SK-N-SH treated with all-trans-retinoic acid at 6 μM for 48 hours (cell line): Measurements from ENCODE around the gene KHK.

Experiments used
- ATAC-seq: fragments of 200-7000 bp; cut with Tn5 transposase; 3 replicates; pipeline ENCODE4 v1.9.1; 2020; ENCODE audit warnings: mild to moderate bottlenecking, moderate library complexity
- ARNTL ChIP-seq: fragments of 450-650 bp; formaldehyde crosslinking; IDR thresholded peaks from 2 replicates; pipeline ENCODE4 v1.5.0; 2020; ENCODE audit warnings: low read depth, mild to moderate bottlenecking, moderate library complexity, borderline replicate concordance
- BACH2 ChIP-seq: fragments of 250-450 bp; sonication (Bioruptor Pico); IDR thresholded peaks from 2 replicates; pipeline ENCODE4 v1.9.0; 2021; ENCODE audit warnings: mild to moderate bottlenecking, borderline replicate concordance
- GLIS3 ChIP-seq: fragments of 250-450 bp; sonication (Bioruptor Pico); IDR thresholded peaks from 2 replicates; pipeline ENCODE4 v1.5.0; 2020; ENCODE audit warnings: mild to moderate bottlenecking, moderate library complexity
- RARB ChIP-seq: fragments of 250-450 bp; sonication (Bioruptor Pico); IDR thresholded peaks from 2 replicates; pipeline ENCODE4 v1.8.0; 2021; ENCODE audit warnings: mild to moderate bottlenecking, moderate library complexity
- SNAI2 ChIP-seq: fragments of 250-450 bp; sonication (Bioruptor Pico); IDR thresholded peaks from 2 replicates; pipeline ENCODE4 v1.5.0; 2020; ENCODE audit warnings: mild to moderate bottlenecking, moderate library complexity
- ZFP3 ChIP-seq: fragments of 250-450 bp; sonication (Bioruptor Pico); IDR thresholded peaks from 2 replicates; pipeline ENCODE4 v1.5.0; 2020; ENCODE audit warnings: mild to moderate bottlenecking, moderate library complexity
- ZNF70 ChIP-seq: fragments of 450-650 bp; formaldehyde crosslinking; IDR thresholded peaks from 2 replicates; pipeline ENCODE4 v1.5.0; 2020; ENCODE audit warnings: mild to moderate bottlenecking, moderate library complexity
- TF ChIP-seq, protein P1 (sequence below): fragments of 250-450 bp; sonication (Bioruptor Pico); IDR thresholded peaks from 2 replicates; pipeline ENCODE4 v1.5.0; 2020; ENCODE audit warnings: mild to moderate bottlenecking, moderate library complexity
- TF ChIP-seq, protein P2 (sequence below): fragments of 250-450 bp; sonication (Bioruptor Pico); IDR thresholded peaks from 2 replicates; pipeline ENCODE4 v1.8.0; 2020; ENCODE audit warnings: mild to moderate bottlenecking, moderate library complexity, borderline replicate concordance
- TF ChIP-seq, protein P3 (sequence below): fragments of 250-450 bp; sonication (Bioruptor Pico); IDR thresholded peaks from 2 replicates; pipeline ENCODE4 v1.8.0; 2021; ENCODE audit warnings: low read depth, mild to moderate bottlenecking, moderate library complexity, borderline replicate concordance
- TF ChIP-seq, protein P4 (sequence below): fragments of 250-450 bp; sonication (Bioruptor Pico); IDR thresholded peaks from 2 replicates; pipeline ENCODE4 v1.5.1; 2021; ENCODE audit warnings: mild to moderate bottlenecking, moderate library complexity
- TF ChIP-seq, protein P5 (sequence below): fragments of 250-450 bp; sonication (Bioruptor Pico); IDR thresholded peaks from 2 replicates; pipeline ENCODE4 v1.5.1; 2020; ENCODE audit warnings: low read depth, mild to moderate bottlenecking, moderate library complexity

Gene KHK

DNA sequence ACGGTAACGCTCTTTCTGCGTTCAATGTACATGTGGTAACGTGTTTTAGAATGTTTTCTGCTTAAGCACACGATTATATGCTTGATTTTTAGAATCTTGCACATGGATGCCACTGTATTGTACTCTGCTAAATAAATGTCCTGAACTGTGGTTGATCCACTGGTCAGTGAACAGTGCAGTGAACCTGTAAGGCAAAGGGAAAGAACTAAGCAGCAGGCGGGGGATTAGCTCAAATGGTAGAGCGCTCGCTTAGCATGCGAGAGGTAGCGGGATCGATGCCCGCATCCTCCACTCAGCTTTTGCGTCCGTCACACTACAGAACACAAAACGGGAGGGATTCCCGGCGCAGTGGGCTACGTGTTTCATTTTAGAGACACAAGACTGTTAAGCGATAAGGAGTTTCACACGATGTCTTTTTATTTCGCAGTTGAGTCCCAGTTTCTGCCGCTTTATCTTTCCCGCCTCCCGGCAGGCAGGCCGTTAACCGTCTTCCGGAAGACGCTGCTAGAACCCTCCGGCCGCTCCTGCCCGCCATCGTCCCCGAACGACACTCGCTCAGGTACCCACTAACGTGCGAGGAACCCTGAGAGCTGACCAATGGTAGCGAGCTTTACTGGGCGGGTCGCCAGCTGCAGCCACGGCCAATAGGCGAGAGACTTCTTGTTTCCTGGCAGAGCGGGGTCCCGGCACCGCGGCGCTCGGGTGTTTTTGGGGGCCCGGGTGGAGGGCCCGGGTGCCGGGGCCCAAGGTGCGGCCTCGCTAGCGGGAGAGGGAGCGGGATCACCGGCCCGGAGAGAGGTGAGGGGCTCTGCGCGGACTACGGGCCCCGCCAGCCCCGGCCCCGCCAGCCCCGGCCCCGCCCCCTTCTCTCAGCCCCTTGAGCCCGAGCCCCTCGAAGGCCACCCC is 35.3 kb upstream of the KHK start, which contains the start of gene AGBL5 (continued):
- TF ChIP-seq, protein P1, sequence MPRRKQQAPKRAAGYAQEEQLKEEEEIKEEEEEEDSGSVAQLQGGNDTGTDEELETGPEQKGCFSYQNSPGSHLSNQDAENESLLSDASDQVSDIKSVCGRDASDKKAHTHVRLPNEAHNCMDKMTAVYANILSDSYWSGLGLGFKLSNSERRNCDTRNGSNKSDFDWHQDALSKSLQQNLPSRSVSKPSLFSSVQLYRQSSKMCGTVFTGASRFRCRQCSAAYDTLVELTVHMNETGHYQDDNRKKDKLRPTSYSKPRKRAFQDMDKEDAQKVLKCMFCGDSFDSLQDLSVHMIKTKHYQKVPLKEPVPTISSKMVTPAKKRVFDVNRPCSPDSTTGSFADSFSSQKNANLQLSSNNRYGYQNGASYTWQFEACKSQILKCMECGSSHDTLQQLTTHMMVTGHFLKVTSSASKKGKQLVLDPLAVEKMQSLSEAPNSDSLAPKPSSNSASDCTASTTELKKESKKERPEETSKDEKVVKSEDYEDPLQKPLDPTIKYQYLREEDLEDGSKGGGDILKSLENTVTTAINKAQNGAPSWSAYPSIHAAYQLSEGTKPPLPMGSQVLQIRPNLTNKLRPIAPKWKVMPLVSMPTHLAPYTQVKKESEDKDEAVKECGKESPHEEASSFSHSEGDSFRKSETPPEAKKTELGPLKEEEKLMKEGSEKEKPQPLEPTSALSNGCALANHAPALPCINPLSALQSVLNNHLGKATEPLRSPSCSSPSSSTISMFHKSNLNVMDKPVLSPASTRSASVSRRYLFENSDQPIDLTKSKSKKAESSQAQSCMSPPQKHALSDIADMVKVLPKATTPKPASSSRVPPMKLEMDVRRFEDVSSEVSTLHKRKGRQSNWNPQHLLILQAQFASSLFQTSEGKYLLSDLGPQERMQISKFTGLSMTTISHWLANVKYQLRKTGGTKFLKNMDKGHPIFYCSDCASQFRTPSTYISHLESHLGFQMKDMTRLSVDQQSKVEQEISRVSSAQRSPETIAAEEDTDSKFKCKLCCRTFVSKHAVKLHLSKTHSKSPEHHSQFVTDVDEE (CRISPR knock-in tag) = 0 out of 2 replicates have a peak, but pooled peaks have one; percentile 77
- TF ChIP-seq, protein P2, sequence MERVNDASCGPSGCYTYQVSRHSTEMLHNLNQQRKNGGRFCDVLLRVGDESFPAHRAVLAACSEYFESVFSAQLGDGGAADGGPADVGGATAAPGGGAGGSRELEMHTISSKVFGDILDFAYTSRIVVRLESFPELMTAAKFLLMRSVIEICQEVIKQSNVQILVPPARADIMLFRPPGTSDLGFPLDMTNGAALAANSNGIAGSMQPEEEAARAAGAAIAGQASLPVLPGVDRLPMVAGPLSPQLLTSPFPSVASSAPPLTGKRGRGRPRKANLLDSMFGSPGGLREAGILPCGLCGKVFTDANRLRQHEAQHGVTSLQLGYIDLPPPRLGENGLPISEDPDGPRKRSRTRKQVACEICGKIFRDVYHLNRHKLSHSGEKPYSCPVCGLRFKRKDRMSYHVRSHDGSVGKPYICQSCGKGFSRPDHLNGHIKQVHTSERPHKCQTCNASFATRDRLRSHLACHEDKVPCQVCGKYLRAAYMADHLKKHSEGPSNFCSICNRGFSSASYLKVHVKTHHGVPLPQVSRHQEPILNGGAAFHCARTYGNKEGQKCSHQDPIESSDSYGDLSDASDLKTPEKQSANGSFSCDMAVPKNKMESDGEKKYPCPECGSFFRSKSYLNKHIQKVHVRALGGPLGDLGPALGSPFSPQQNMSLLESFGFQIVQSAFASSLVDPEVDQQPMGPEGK (CRISPR knock-in tag) = peak; percentile 91; the same call in 1 of the 2 replicates
- TF ChIP-seq, all 23 proteins: peak for 10

DNA sequence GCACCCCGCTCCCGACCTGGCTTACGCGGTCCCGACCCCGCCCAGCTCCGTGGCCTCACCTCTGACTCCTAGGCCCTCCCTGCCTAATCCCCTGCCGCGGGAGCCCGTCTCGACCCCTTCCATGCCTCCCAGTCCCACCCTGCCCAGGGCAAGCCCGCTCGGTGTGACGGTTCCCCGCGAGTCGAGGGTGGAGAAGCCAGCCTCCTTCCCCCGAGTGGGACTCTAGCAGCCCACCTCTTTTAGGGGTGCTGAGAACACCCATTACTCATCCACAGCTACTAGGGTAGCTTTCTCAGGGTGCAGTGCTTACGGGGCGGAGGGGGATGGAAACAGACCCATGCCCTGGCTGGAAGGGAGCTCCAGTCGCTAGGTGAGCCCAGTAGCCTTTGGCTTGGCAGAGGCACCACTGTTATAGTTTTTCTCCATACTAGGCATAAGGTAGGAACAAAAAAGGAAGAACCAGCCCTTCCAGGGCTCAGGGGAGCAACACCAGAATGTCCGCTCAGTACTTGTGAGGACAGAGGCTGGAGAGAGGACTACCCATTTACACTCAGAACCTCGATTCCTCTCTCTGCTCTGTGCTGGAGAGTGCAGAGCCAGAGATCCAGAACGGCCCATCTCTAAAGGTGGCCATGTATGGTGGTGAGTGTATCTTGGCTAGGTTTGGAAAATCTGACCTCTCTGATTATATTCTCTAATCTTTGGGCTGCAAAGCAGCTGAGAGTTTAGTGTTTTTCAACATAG is 34.5 kb upstream of the KHK start:
- TF ChIP-seq ZNF70 (CRISPR knock-in tag) = no peak
- TF ChIP-seq, protein P3, sequence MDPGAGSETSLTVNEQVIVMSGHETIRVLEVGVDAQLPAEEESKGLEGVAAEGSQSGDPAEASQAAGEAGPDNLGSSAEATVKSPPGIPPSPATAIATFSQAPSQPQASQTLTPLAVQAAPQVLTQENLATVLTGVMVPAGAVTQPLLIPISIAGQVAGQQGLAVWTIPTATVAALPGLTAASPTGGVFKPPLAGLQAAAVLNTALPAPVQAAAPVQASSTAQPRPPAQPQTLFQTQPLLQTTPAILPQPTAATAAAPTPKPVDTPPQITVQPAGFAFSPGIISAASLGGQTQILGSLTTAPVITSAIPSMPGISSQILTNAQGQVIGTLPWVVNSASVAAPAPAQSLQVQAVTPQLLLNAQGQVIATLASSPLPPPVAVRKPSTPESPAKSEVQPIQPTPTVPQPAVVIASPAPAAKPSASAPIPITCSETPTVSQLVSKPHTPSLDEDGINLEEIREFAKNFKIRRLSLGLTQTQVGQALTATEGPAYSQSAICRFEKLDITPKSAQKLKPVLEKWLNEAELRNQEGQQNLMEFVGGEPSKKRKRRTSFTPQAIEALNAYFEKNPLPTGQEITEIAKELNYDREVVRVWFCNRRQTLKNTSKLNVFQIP (CRISPR knock-in tag) = no peak
- TF ChIP-seq ZFP3 (CRISPR knock-in tag) = no peak
- TF ChIP-seq, protein P4, sequence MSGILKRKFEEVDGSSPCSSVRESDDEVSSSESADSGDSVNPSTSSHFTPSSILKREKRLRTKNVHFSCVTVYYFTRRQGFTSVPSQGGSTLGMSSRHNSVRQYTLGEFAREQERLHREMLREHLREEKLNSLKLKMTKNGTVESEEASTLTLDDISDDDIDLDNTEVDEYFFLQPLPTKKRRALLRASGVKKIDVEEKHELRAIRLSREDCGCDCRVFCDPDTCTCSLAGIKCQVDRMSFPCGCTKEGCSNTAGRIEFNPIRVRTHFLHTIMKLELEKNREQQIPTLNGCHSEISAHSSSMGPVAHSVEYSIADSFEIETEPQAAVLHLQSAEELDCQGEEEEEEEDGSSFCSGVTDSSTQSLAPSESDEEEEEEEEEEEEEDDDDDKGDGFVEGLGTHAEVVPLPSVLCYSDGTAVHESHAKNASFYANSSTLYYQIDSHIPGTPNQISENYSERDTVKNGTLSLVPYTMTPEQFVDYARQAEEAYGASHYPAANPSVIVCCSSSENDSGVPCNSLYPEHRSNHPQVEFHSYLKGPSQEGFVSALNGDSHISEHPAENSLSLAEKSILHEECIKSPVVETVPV (CRISPR knock-in tag) = no peak
- TF ChIP-seq, protein P1 (CRISPR knock-in tag) = no peak
- no peak for TF ChIP-seq RARB (CRISPR knock-in tag)
- no peak for TF ChIP-seq GLIS3 (CRISPR knock-in tag)
- no peak for TF ChIP-seq BACH2 (CRISPR knock-in tag)
- TF ChIP-seq, protein P2 (CRISPR knock-in tag) = no peak
- no peak for TF ChIP-seq ARNTL (CRISPR knock-in tag)
- TF ChIP-seq SNAI2 = no peak
- TF ChIP-seq, protein P5, sequence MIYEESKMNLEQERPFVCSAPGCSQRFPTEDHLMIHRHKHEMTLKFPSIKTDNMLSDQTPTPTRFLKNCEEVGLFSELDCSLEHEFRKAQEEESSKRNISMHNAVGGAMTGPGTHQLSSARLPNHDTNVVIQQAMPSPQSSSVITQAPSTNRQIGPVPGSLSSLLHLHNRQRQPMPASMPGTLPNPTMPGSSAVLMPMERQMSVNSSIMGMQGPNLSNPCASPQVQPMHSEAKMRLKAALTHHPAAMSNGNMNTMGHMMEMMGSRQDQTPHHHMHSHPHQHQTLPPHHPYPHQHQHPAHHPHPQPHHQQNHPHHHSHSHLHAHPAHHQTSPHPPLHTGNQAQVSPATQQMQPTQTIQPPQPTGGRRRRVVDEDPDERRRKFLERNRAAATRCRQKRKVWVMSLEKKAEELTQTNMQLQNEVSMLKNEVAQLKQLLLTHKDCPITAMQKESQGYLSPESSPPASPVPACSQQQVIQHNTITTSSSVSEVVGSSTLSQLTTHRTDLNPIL (CRISPR knock-in tag) = no peak
- ATAC-seq = peak; percentile 0
